H1 (cell line): ENCODE data around the gene VWF. TPM values are rescaled to one million over a fixed set of nuclear protein-coding genes. Genes with fewer than 3 reads are reported as not detected.

Source experiments
- CTCF ChIP-seq, 3 experiments: IDR thresholded peaks; 1 replicate in 2 of 3; 2 replicates in 1 of 3; pipeline versions ENCODE4 v1.5.1 to v1.6.1; 2011; ENCODE audit warnings: low read length in 3 of 3, mild to moderate bottlenecking in 3 of 3, inconsistent platforms in 2 of 3, low read depth in 1 of 3, moderate library complexity in 1 of 3; ENCODE audit not compliant: insufficient read depth in 1 of 3; ENCODE audit errors: control extremely low read depth in 1 of 3
- EZH2 ChIP-seq: fragments of 200-600 bp; sonication (generic); IDR thresholded peaks from 2 replicates; pipeline ENCODE4 v1.7.1; 2012; ENCODE audit warnings: low read depth, mild to moderate bottlenecking, moderate library complexity, low read length, inconsistent platforms; ENCODE audit not compliant: severe bottlenecking
- RXRA ChIP-seq: IDR thresholded peaks from 2 replicates; pipeline ENCODE4 v1.6.1; 2011; ENCODE audit warnings: low read depth, mild to moderate bottlenecking, low read length, moderate library complexity; ENCODE audit not compliant: insufficient read depth
- polyA plus RNA-seq, 7 experiments: library from polyadenylated mRNA; depleted of rRNA in 3 of 7; stranded (reverse) in 5 of 7; unstranded in 2 of 7; fragments of >200 nt in 5 of 7; fragments of 200-250 nt in 2 of 7; gene quantifications; 1 replicate in 5 of 7; 2 replicates in 1 of 7; 4 replicates in 1 of 7; pipeline versions ENCODE4 v1.2.1 to v1.2.3, GENCODE V29; 2011 to 2013; ENCODE audit warnings: missing spikeins in 2 of 7, mixed read lengths in 2 of 7
- total RNA-seq: library from RNA; stranded (reverse); fragmentation: NEBNext Ultra II Directional; extraction: Animal tissue kit (Norgen Biotek cat#: 25700); gene quantifications from 2 replicates; pipeline ENCODE4 v1.2.1, GENCODE V29; 2021

VWF gene
- total and polyA plus RNA-seq, 2 of the 8 experiments (the other 6 are each of a cell fraction or from before 2014, with no cell fraction given): 0.39 to 0.60 TPM

DNA sequence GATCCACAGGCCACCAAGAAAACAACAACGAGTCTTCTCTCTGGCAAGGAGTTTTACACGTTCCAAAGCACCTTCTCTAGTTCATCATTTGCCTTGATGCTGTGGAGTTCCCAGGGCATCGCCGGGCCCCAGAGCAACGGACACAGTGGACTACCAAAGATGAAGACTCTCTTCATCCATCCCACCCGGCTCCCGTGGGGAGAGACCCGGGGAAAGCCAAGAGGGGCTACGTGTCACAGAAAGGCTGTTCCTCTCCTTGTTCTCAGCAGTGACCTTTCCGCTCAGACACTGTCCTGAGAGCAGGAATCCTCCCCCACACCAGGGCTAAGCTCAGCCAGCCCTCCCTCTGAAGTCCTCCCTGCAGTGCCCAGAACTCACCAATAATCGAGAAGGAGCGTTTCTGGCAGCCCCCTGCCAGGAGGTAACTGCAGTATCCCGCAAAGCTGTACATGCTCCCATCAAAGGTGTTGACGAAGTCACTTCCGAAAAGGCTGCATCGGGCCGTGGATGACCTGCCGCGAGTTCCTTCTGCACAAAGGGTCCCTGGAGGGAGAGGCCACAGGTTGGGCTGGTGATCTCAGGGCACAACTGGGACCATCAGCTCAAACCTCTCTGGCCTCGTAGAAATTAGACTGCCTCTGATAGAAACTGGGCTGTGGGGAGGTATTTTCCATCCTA, 3.5 kb downstream of the VWF start (continued):
- TF ChIP-seq RXRA: no peak
- no peak for TF ChIP-seq CTCF (IDR thresholded peaks at IDR 0.05; ENCODE audit: control extremely low read depth in 1 of 3, insufficient read depth in 1 of 3, low read depth in 1 of 3, low read length in 3 of 3)
- TF ChIP-seq EZH2: no peak
